Measurements from ENCODE around the gene NPC1L1.

GRCh38 chr7:44547536-44548231 is 6.6 kb upstream of the NPC1L1 start:
- TF ChIP-seq CTCF (IDR thresholded peaks at IDR 0.05; ENCODE audit: insufficient read depth, low read length, poor library complexity, severe bottlenecking) (no peak), EZH2phosphoT487 (conservative IDR thresholded peaks at IDR 0.05; ENCODE audit: low read length) (no peak)

All from SU-DHL-6 (cell line).